OCI-LY1 (cell line): Measurements from ENCODE around the gene SLCO2A1.

ENCODE experiments used
- H2AFZ ChIP-seq: fragments of 200-600 bp; sonication (generic), shearing (Covaris generic); 2 replicates; pipeline ENCODE4 v1.6.0; 2014; ENCODE audit warnings: antibody characterized with exemption, mild to moderate bottlenecking, low read length
- H3F3A ChIP-seq: fragments of 200-600 bp; sonication (generic), shearing (Covaris generic); 2 replicates; pipeline ENCODE4 v1.6.0; 2014; ENCODE audit warnings: mild to moderate bottlenecking, antibody characterized with exemption, low read length, moderate library complexity; ENCODE audit not compliant: insufficient read depth
- H3K27ac ChIP-seq: fragments of 200-600 bp; sonication (generic); 2 replicates; pipeline ENCODE4 v1.5.1; 2014; ENCODE audit warnings: low read length, mixed run types, mild to moderate bottlenecking, low read depth; ENCODE audit not compliant: poor library complexity, severe bottlenecking
- H3K27me3 ChIP-seq: fragments of 200-600 bp; sonication (generic); 2 replicates; pipeline ENCODE4 v1.6.0; 2014; ENCODE audit warnings: antibody characterized with exemption, mild to moderate bottlenecking, low read length, moderate library complexity; ENCODE audit not compliant: insufficient read depth
- H3K36me3 ChIP-seq: fragments of 200-600 bp; sonication (generic); 2 replicates; pipeline ENCODE4 v1.6.1; 2014; ENCODE audit warnings: mild to moderate bottlenecking, antibody characterized with exemption, low read length, moderate library complexity, mixed read lengths; ENCODE audit not compliant: insufficient read depth
- H3K4me1 ChIP-seq: fragments of 200-600 bp; sonication (generic); 2 replicates; pipeline ENCODE4 v1.5.1; 2014; ENCODE audit warnings: mild to moderate bottlenecking, low read length, moderate library complexity; ENCODE audit not compliant: insufficient read depth, severe bottlenecking
- H3K4me2 ChIP-seq: fragments of 200-600 bp; sonication (generic), shearing (Covaris generic); 2 replicates; pipeline ENCODE4 v1.6.1; 2014; ENCODE audit warnings: low read length
- H3K4me3 ChIP-seq: fragments of 200-600 bp; sonication (generic); 2 replicates; pipeline ENCODE4 v1.5.1; 2014; ENCODE audit warnings: low read length, low read depth, mild to moderate bottlenecking, mixed read lengths; ENCODE audit not compliant: poor library complexity, severe bottlenecking
- H3K79me2 ChIP-seq: fragments of 200-600 bp; shearing (Covaris generic); 2 replicates; pipeline ENCODE4 v1.6.1; 2016; ENCODE audit warnings: mixed run types, low read length, mixed read lengths; ENCODE audit not compliant: insufficient read depth
- H3K9ac ChIP-seq: fragments of 200-600 bp; sonication (generic), shearing (Covaris generic); 2 replicates; pipeline ENCODE4 v1.6.1; 2014; ENCODE audit warnings: mild to moderate bottlenecking, low read length, mixed read lengths
- H3K9me2 ChIP-seq: fragments of 200-600 bp; sonication (generic), shearing (Covaris generic); 2 replicates; pipeline ENCODE4 v1.6.1; 2014; ENCODE audit warnings: low read depth, mild to moderate bottlenecking, low read length, mixed read lengths
- H3K9me3 ChIP-seq: fragments of 200-600 bp; shearing (Covaris generic); 2 replicates; pipeline ENCODE4 v1.6.1; 2014; ENCODE audit warnings: low read length, mixed read lengths
- H4K20me1 ChIP-seq: fragments of 200-600 bp; sonication (generic), shearing (Covaris generic); 2 replicates; pipeline ENCODE4 v1.6.0; 2016; ENCODE audit warnings: mild to moderate bottlenecking, low read length; ENCODE audit not compliant: insufficient read depth
- EZH2 ChIP-seq: fragments of 200-600 bp; sonication (generic), shearing (Covaris generic); IDR thresholded peaks from 2 replicates; pipeline ENCODE4 v1.8.0; 2017; ENCODE audit warnings: borderline replicate concordance, mixed run types, mild to moderate bottlenecking, antibody characterized with exemption, low read length, moderate library complexity, mixed read lengths
- TF ChIP-seq, protein P1 (sequence below): fragments of 200-600 bp; sonication (generic), shearing (Covaris generic); IDR thresholded peaks from 2 replicates; pipeline ENCODE4 v1.5.1; 2017; ENCODE audit warnings: mild to moderate bottlenecking, antibody characterized with exemption, low read length, moderate library complexity, mixed read lengths

The SLCO2A1 gene

DNA sequence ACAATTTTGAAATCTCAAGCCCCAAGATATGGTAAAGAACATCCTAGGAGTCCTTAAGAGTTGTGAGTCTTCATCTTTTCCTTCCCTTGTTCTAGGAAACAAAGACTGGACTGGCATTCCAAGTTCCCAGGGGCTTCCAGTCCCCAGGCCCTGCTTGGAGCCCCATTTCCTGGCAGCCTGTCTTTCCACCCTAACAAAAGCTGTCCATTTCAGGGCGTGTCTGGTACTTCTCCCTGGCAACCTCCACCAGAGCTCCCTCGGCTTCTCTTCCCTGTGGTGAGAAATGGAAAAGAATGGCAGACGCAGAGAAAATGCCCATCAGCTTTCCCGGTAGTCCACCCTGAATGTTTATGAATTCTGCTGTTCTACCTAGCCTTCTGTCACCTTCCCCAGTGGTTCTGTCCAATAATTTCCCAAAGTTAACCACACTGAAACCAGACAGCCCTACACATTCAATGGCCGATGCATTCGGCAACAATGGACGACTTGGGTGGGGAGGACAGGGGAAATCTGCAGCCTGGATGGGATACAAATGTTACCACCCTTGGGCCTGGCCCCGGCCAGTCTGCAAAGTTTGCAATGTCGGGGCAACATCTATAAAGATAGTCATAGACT is 140.9 kb downstream of the SLCO2A1 start:
- no peak overlapping the region for H3K9ac ChIP-seq
- no peak overlapping the region for H3K4me2 ChIP-seq
- TF ChIP-seq EZH2: no peak
- TF ChIP-seq, protein P1, sequence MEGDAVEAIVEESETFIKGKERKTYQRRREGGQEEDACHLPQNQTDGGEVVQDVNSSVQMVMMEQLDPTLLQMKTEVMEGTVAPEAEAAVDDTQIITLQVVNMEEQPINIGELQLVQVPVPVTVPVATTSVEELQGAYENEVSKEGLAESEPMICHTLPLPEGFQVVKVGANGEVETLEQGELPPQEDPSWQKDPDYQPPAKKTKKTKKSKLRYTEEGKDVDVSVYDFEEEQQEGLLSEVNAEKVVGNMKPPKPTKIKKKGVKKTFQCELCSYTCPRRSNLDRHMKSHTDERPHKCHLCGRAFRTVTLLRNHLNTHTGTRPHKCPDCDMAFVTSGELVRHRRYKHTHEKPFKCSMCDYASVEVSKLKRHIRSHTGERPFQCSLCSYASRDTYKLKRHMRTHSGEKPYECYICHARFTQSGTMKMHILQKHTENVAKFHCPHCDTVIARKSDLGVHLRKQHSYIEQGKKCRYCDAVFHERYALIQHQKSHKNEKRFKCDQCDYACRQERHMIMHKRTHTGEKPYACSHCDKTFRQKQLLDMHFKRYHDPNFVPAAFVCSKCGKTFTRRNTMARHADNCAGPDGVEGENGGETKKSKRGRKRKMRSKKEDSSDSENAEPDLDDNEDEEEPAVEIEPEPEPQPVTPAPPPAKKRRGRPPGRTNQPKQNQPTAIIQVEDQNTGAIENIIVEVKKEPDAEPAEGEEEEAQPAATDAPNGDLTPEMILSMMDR: no peak
- no peaks in the 10 kb centered on the region for H3K9me3 ChIP-seq
- H2AFZ ChIP-seq: no peak overlapping the region
- H3K27ac ChIP-seq: no peak overlapping the region
- H3K4me3 ChIP-seq: no peak overlapping the region
- H3K9me2 ChIP-seq: no peaks in the 10 kb centered on the region
- H3K79me2 ChIP-seq: no peaks in the 10 kb centered on the region
- no peaks in the 10 kb centered on the region for H4K20me1 ChIP-seq
- 0 out of 2 replicates have a peak, but pooled peaks cover 3% of the 10 kb centered on the region for H3K27me3 ChIP-seq
- no peaks in the 10 kb centered on the region for H3F3A ChIP-seq
- H3K36me3 ChIP-seq: no peaks in the 10 kb centered on the region
- no peaks in the 10 kb centered on the region for H3K4me1 ChIP-seq

DNA sequence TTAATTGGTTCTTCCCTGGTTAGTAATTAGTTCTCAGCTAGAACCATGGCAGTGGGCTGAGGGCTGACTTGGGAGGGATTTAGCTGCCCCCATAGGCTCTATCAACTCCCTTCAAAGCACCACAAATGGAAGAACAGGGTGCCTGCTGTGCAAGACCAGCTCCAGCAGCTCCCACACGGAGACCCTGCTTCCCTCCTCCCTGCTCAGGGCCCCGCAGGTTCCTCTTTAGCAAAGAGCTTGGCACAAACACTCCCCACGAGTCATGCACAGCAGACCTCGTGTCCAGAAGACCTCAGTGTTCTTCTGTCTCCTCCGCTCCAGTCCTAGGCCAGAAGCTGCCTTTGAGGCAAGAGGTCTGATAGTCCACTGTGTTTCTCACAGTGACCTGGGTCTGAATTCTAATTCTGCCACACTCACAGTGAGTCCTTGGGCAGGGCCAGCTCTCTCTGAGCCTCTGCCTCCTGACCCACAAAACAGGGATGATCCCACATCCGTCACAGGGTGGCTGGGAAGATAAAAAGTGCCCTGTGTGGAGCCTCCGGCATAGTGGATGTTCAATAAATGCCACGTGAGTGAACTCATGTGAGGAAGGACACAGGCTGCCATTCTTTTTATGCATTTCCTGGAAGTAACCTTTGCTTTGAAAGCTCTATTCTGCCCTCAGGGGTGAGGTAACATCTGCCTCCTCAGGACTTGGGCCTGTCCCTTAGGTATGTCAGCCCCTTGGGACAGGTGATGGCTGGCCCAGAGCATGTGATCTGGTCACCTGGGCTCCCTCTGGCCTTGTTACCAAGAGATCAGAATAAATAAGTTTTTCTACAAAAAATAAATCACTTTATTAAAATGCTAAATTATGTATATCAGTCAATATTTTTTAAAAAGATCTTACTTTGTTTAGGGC is 141.7 kb downstream of the SLCO2A1 start:
- Histone ChIP-seq H4K20me1 (no peaks in the 10 kb centered on the region), H3K27me3 (no peaks in the 10 kb centered on the region), H3K79me2 (no peaks in the 10 kb centered on the region), H3K4me2 (no peak overlapping the region), H3K4me1 (no peaks in the 10 kb centered on the region), H3K27ac (no peak overlapping the region), H3K36me3 (no peaks in the 10 kb centered on the region), H2AFZ (no peak overlapping the region), H3K4me3 (no peak overlapping the region), H3K9ac (no peak overlapping the region), H3K9me3 (no peaks in the 10 kb centered on the region), H3F3A (no peaks in the 10 kb centered on the region), H3K9me2 (no peaks in the 10 kb centered on the region)
- TF ChIP-seq, protein P1: no peak
- no peak for TF ChIP-seq EZH2

DNA sequence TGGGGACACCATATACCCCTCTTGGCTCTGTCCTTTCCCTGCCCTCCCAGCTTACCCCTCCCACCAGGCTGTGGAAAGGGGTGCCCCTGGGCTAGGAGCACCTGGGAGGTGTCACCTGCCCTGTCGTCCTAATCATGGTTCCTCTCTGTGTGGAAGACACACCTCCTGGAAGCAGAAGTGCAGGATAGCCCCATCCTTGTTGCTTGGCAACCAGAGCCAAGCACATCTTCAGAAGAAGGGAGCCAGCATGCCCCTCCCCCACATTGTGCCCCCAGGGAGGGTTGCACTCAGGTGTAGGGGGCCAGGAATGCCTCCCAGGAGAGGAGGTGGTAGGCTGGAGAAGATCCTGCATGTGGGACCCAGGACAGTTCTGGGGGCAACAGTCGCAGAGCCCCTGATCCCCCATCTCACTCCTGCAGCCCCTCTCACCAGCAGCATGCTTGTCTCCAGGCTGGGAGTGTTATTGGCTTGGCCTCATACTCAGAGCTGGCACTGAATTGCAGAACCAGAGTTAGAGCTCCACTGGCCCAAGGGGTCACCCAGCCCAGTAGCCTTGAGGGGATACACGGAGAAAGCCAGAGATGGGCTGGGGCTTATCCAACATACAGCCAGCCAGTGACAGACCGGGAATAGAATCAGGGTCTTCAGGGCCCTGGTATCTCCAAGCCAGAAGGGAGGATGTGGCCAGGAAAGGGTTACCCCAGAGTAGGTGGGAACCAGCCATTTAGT is 142.5 kb downstream of the SLCO2A1 start:
- TF ChIP-seq, protein P1: no peak
- TF ChIP-seq EZH2: no peak
- Histone ChIP-seq H3K79me2 (no peaks in the 10 kb centered on the region), H3K9ac (no peak overlapping the region), H3K4me1 (no peaks in the 10 kb centered on the region), H3K4me3 (no peak overlapping the region), H4K20me1 (no peaks in the 10 kb centered on the region), H3K27ac (no peak overlapping the region), H3K9me3 (no peaks in the 10 kb centered on the region), H3F3A (no peaks in the 10 kb centered on the region), H2AFZ (no peak overlapping the region), H3K9me2 (no peaks in the 10 kb centered on the region), H3K27me3 (no peaks in the 10 kb centered on the region), H3K4me2 (no peak overlapping the region), H3K36me3 (no peaks in the 10 kb centered on the region)
